ENCODE results near the gene DRAM2.

DRAM2 gene

DNA sequence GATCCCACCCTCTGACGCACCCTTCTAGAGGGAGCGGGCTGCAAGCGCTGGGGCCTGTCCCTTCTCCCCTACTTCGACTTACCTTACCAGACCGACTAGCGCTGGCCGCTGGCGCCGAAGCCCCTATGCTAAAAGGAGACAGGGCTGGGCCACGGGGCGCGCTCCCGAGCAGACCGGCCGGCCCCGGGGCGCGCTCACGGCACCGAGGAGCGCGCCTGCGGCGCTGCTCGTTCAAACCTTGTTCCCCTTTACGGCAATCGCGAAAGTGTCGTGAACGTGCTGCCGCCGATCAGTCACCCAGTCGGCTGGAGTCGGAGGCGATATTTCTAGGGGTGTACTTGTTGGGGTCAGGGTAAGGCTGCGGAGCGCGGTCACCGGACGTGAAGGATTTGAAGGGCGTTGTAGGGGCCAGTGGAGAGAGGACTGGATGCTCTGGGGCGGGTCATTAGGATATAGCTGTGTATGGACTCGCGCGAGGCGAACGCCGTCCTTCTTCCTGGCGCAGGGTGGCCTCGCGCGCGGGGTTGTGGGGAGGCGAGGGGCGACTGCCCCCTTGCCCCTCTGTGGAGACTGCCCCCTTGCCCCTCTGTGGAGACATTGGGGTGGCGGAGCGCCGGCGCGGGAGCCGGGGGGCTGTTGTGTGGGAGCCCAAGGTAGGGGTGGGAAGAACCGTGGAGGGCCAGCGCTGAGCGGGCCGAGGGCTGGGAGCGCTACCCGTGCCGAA, at the start of gene DRAM2, which contains the start of gene CEPT1:
Gene DRAM2 (minus strand): TSS at position 138 of the 724 bp plus-strand sequence. CDS start 8,539 bp downstream, outside the sequence.
Gene CEPT1 (plus strand): TSS at position 268 of the 724 bp plus-strand sequence. CDS start 7,492 bp downstream, outside the sequence.
- in situ Hi-C loops (cut with MboI; ENCODE audit: low pct_unique_long_range_greater_than_20kb, low sequenced_read_pairs): no loop called here
- DNase-seq: peak; percentile 97

- in situ Hi-C loops (cut with MboI; ENCODE audit: low pct_unique_long_range_greater_than_20kb, low sequenced_read_pairs): no loop called here
- no peak for DNase-seq
Observed at GRCh38 chr1:111184663-111185062, 44.8 kb upstream of the DRAM2 start.

- DNase-seq: no peak
- in situ Hi-C loops (cut with MboI; ENCODE audit: low pct_unique_long_range_greater_than_20kb, low sequenced_read_pairs): no loop called here
Observed at GRCh38 chr1:111183308-111184069, 43.6 kb upstream of the DRAM2 start.

DNA sequence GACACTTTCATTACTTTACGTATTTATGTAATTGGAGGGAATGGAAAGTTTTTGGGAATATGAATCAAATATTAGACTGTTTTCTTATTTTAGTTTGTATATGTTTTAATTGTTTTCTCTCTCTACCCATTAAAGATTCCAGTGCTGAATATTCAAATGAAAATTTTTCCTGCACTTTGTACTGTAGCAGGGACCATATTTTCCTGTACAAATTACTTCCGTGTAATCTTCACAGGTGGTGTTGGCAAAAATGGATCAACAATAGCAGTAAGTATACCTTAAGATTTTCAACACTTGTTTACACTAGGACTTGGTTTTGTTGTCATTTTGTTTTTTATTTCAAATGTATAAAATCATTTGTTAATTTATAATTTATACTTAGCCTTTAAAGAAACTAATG, 42.2 kb upstream of the DRAM2 start:
- in situ Hi-C loops (cut with MboI; ENCODE audit: low pct_unique_long_range_greater_than_20kb, low sequenced_read_pairs): no loop called here
- DNase-seq: no peak

GRCh38 chr1:111179968-111180533, 40.2 kb upstream of the DRAM2 start:
- no peak for DNase-seq
- in situ Hi-C loops (cut with MboI; ENCODE audit: low pct_unique_long_range_greater_than_20kb, low sequenced_read_pairs): no loop called here

- in situ Hi-C loops (cut with MboI; ENCODE audit: low pct_unique_long_range_greater_than_20kb, low sequenced_read_pairs): no loop called here
- no peak for DNase-seq
Observed at GRCh38 chr1:111176678-111177077, 36.8 kb upstream of the DRAM2 start.

DNA sequence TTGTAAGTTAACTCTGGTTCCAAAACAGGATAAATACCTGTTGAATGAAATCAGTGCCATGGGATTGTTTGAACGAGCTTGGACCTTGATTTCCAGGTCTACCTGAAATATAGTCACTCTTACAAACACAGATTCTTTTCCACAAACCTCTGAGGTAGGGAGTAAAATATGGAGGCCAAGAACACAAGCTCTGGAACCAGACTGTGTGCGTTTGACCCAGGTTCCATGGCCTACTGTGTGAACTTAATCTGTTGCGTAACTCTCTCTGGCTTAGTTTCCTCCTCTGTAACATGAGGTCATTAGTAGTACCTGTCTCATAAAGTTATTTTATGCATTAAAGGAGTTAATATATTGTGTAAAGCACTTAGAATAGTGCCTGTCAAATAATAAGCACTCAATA, 35.5 kb upstream of the DRAM2 start:
- in situ Hi-C loops (cut with MboI; ENCODE audit: low pct_unique_long_range_greater_than_20kb, low sequenced_read_pairs): no loop called here

DNA sequence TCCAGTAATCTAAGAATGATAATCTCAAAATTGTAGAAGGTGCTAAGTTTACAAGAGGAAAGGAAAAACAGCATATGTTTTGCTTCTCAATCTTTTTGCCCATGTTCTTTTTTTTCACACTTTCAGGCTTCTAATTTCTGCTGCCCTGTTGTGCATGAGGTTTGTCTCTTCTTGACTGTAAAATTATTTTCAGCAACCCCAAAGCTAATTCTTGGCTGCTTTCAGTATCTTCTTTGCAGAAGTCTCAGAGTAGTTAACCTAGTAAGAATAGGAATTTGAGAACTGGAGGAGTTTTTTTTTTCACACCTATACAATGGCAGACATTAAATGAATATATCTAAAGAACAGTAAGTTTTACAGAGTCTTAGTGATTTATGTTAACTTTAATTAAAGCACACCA, 34.2 kb upstream of the DRAM2 start:
- in situ Hi-C loops (cut with MboI; ENCODE audit: low pct_unique_long_range_greater_than_20kb, low sequenced_read_pairs): no loop called here
- no peak for DNase-seq

More for the DNA sequence above, 35.5 kb upstream of the DRAM2 start:
- DNase-seq: no peak

DNA sequence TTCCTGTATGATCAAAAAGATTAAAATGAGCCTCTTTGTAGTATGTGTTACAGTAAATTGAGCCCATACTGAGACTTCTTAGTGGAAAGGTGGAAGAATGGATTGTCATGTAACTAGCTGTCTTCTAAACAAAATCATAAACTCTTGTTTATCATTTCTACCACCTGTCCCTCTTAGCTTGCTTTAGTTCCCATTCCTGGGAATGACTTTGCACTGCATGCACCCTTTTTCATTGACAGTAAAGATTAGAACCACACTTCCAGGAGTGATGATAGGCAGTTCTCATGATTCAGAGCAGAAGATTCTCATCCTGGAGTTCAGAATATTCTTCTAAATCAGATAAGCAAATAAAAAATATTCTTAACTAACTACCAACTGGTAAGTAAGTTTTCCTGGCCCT, 32.6 kb upstream of the DRAM2 start:
- in situ Hi-C loops (cut with MboI; ENCODE audit: low pct_unique_long_range_greater_than_20kb, low sequenced_read_pairs): no loop called here

DNA sequence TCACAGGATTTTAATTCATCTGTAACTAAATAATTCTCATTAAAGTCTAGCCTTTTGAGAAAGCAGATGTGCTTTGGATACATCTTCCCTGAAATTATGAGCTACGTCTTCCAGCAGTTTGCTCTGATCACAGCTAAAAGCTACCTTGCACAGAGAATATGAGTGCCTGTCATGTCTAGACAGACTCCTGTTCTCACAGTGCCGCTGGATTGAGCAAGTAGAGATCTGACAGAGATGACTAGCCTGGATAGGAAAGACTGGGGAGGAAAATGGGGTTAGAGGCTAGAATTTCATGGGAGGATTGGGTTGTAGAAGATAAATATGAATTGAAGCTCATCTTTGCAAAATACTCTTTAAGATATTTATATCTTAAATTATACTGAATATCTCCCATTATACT, 24.3 kb upstream of the DRAM2 start:
- in situ Hi-C loops (cut with MboI; ENCODE audit: low pct_unique_long_range_greater_than_20kb, low sequenced_read_pairs): no loop called here
- no peak for DNase-seq

More for the DNA sequence above, 32.6 kb upstream of the DRAM2 start:
- no peak for DNase-seq

DNA sequence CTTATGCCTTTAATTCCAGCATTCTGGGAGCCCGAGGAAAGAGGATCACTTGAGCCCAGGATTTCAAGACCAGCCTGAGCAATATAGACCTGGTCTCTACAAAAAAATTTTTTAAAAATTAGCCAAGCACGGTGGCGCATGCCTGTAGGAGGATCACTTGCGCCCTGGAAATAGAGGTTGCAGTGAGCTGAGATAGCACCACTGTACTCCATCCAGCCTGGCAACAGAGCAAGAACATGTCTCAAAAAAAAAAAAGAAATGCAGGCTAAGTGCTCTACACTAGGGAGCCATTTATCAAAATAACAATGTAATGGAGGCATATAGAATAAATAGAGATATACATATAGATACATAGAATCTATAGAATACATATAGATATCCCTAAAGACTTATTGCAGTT, 23.5 kb upstream of the DRAM2 start:
- in situ Hi-C loops (cut with MboI; ENCODE audit: low pct_unique_long_range_greater_than_20kb, low sequenced_read_pairs): no loop called here
- no peak for DNase-seq

- peak; percentile 26 for DNase-seq
- in situ Hi-C loops (cut with MboI; ENCODE audit: low pct_unique_long_range_greater_than_20kb, low sequenced_read_pairs): no loop called here
Observed at GRCh38 chr1:111162488-111162880, 22.6 kb upstream of the DRAM2 start.

GRCh38 chr1:111161843-111162487, 22.1 kb upstream of the DRAM2 start:
- in situ Hi-C loops (cut with MboI; ENCODE audit: low pct_unique_long_range_greater_than_20kb, low sequenced_read_pairs): no loop called here
- no peak for DNase-seq

- no peak for DNase-seq
- in situ Hi-C loops (cut with MboI; ENCODE audit: low pct_unique_long_range_greater_than_20kb, low sequenced_read_pairs): no loop called here
Observed at GRCh38 chr1:111157431-111157830, 17.5 kb upstream of the DRAM2 start.

DNA sequence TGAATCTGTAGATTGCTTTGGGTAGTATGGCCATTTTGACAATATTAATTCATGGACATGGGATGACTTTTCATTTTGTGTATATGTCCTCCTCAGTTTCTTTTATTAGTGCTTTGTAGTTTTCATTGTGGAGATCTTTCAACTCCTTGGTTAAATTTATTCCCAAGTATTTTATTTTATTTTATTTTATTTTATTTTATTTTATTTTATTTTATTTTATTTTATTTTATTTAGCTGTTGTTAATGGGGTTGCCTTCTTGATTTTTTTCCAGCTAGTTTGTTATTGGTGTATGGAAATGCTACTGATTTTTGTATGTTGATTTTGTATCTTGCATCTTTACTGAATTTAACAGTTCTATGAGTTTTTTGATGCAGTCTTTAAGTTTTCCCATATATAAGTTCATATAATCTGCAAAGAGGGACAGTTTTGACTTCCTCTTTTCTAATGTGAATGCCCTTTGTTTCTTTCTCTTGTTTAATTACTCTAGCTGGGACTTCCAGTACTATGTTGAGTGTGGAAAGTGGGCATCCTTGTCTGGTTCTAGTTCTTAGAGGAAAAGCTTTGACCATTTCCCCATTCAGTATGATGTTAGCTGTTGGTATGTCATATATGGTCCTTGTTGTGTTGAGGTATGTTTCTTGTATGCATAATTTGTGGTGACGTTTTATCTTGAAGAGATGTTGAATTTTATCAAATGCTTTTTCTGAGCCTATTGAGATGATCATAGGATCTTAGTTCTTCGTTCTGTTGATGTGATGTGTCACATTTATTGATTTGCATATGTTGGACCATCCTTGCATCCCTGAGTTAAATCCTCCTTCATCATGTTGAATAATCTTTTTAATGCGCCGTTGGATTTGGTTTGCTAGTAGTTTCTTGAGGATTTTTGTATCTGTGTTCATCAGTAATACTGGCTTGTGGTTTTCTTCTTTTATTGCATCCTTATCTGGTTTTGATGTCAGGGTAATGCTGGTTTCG, 14.4 kb upstream of the DRAM2 start:
- in situ Hi-C loops (cut with MboI; ENCODE audit: low pct_unique_long_range_greater_than_20kb, low sequenced_read_pairs): no loop called here
- DNase-seq: peak; percentile 48

- in situ Hi-C loops (cut with MboI; ENCODE audit: low pct_unique_long_range_greater_than_20kb, low sequenced_read_pairs): no loop called here
- no peak for DNase-seq
Observed at GRCh38 chr1:111151838-111152237, 11.9 kb upstream of the DRAM2 start.

GRCh38 chr1:111148376-111148881, 8.5 kb upstream of the DRAM2 start:
- DNase-seq: no peak
- in situ Hi-C loops (cut with MboI; ENCODE audit: low pct_unique_long_range_greater_than_20kb, low sequenced_read_pairs): no loop called here

DNA sequence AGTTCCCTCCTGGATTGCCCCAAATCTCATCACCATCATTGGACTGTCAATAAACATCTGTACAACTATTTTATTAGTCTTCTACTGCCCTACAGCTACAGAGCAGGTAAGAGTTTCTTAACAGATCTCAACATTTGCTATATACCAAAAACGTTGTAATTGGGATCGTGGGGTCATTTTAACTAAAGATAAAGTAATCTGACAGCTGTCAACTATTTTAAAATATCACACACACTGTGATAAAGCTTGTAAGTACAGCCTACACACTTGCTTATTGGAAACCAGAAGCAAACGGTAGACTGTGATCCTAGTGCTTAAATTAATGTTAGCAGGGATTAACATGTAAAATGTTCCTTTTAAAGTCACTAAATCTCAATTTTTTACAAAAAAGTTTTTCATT, 8.1 kb upstream of the DRAM2 start:
- DNase-seq: no peak
- in situ Hi-C loops (cut with MboI; ENCODE audit: low pct_unique_long_range_greater_than_20kb, low sequenced_read_pairs): no loop called here

Data from KBM-7 (cell line).